ENCODE measurements around the gene PLA2G4E.

The PLA2G4E gene

DNA sequence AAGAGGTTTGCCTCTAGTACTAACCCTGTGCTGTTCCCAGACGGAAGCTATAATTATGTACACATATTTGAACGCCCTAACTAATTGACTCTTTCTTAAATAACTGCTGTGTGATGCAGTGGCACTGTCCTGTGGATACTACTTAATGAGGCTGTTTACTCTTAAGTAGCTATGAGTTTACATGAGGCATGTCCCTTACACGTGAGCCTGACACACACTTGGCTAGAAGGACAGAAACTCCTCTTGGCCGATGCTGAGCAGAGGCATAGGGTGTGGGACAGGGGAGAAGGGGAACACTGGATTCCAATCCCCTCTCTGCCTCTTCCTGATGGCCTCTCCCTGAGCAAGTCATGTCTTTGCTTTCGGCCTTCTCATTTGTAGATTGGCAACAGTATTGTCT, 70.4 kb downstream of the PLA2G4E start:
- no peak overlapping the region for H3K4me3 ChIP-seq (ENCODE audit: low read depth, low read length)
- TF ChIP-seq, protein P1, sequence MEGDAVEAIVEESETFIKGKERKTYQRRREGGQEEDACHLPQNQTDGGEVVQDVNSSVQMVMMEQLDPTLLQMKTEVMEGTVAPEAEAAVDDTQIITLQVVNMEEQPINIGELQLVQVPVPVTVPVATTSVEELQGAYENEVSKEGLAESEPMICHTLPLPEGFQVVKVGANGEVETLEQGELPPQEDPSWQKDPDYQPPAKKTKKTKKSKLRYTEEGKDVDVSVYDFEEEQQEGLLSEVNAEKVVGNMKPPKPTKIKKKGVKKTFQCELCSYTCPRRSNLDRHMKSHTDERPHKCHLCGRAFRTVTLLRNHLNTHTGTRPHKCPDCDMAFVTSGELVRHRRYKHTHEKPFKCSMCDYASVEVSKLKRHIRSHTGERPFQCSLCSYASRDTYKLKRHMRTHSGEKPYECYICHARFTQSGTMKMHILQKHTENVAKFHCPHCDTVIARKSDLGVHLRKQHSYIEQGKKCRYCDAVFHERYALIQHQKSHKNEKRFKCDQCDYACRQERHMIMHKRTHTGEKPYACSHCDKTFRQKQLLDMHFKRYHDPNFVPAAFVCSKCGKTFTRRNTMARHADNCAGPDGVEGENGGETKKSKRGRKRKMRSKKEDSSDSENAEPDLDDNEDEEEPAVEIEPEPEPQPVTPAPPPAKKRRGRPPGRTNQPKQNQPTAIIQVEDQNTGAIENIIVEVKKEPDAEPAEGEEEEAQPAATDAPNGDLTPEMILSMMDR (IDR thresholded peaks at IDR 0.05; ENCODE audit: insufficient read depth, low read depth, low read length, missing control alignments) = no peak
- DNase-seq (ENCODE audit: low read depth) = no peak

DNA sequence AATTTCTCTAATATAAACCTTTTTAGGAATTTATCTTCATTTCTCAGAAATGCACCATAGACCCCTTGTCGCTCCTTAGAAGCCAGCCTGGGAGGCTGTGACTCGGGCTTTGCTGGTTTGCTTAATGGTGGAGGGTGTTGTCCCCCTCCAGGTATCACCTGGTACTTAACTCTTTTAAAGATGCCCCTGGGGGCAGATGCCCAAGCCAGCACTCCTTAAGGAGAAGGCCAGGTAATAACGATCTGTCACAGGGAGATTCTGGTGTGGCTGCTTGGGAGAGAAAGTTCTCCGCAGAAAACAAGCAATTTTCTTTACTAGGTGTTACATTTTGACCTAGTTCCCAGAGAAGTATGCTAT, 70.7 kb downstream of the PLA2G4E start:
- no peak overlapping the region for H3K4me3 ChIP-seq (ENCODE audit: low read depth, low read length)

DNA sequence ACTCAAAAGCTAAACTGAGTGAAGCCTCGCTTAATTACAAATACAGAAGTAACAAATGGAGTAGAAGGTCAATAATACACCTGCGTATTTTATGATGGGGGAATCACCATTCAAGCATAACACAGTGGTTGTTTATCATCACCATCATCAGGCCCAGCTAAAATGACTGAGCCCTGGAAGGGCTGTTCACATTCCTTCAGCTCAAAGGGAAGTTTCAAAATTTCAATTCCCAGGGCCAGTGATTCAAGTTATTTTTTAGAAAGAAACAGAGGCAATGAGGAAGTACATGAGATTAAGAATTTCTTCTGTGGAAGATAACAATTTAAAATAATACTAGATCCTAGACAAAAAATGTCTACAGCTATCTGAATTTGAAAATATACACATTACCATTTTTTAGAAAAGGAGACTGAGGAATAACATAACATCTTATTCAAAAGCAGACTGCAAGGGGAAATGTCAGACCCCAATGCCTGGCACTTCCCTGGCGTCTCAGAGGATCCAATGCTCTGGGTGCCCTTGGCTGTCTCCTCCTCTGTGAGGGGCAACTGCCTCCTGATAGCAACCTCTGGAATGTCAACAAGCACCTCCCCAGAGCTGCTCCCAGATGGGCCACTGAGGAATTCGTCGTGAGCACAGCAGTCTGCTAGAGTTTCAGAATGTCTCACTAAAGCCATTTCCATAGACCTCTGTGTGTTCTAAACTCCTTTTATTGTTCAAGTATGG, 71.3 kb downstream of the PLA2G4E start:
- DNase-seq (ENCODE audit: low read depth) = no peak
- TF ChIP-seq, protein P1 (IDR thresholded peaks at IDR 0.05; ENCODE audit: insufficient read depth, low read depth, low read length, missing control alignments) = no peak
- H3K4me3 ChIP-seq (ENCODE audit: low read depth, low read length) = no peak overlapping the region

More for the DNA sequence above, 70.7 kb downstream of the PLA2G4E start:
- TF ChIP-seq, protein P1 (IDR thresholded peaks at IDR 0.05; ENCODE audit: insufficient read depth, low read depth, low read length, missing control alignments) = no peak
- no peak for DNase-seq (ENCODE audit: low read depth)

DNA sequence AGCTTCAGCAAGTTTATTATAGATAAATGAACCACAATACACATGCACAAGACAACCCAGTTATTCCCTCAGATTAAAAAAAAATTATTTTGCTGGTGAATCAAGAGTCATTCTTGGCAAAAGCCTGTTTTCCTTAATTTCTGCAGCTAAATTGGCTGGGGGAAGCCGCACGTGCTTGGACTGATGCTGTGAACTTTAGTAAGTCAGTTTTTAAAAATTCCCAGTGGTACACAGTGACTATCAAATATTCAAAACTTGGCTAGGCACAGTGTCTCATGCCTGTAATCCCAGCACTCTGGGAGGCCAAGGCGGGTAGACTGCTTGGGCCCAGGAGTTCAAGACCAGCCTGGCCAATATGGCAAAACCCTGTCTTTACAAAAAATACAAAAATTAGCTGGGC, 72.4 kb downstream of the PLA2G4E start:
- no peak for DNase-seq (ENCODE audit: low read depth)
- TF ChIP-seq, protein P1 (IDR thresholded peaks at IDR 0.05; ENCODE audit: insufficient read depth, low read depth, low read length, missing control alignments) = no peak
- no peak overlapping the region for H3K4me3 ChIP-seq (ENCODE audit: low read depth, low read length)

DNA sequence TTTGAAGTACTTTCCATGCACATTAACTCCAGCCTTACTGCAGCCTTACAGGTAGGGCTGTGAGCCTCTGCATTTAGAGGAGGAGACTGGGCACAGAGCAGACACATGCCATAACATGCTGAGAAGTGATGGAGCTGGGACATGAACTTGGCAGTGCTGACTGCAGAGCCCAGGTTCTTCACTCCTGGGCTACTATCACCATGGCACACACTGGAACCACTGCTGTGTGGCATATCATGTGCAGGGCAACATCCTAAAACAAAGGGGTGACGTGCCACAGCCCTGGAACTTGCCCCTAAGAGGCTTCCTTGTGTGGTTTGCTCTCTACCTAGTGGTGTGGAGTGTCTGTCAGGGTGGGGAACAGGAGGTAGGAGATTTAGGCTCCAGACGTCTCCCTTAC, 73.9 kb downstream of the PLA2G4E start:
- DNase-seq (ENCODE audit: low read depth) = no peak
- H3K4me3 ChIP-seq (ENCODE audit: low read depth, low read length) = no peak overlapping the region
- TF ChIP-seq, protein P1 (IDR thresholded peaks at IDR 0.05; ENCODE audit: insufficient read depth, low read depth, low read length, missing control alignments) = no peak

DNA sequence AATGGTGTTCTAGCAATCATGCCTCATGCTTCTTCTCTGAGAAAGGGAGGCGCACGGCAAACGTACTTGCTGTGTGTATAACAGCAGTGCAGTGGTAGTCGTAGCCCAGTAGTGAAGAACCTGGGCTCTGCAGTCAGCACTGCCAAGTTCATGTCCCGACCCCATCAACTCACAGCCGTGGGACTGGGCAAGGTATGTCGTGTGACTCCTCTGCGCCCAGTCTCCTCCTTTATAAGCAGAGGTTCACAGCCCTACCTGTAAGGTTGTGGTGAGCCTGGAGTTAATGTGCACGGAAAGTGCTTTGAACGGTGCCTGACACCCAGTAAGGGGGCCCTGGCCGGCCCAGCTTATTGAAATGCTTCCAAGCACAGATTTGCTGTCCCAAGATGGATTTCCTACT, 75.1 kb downstream of the PLA2G4E start:
- DNase-seq (ENCODE audit: low read depth) = no peak
- TF ChIP-seq, protein P1 (IDR thresholded peaks at IDR 0.05; ENCODE audit: insufficient read depth, low read depth, low read length, missing control alignments) = no peak
- no peak overlapping the region for H3K4me3 ChIP-seq (ENCODE audit: low read depth, low read length)

DNA sequence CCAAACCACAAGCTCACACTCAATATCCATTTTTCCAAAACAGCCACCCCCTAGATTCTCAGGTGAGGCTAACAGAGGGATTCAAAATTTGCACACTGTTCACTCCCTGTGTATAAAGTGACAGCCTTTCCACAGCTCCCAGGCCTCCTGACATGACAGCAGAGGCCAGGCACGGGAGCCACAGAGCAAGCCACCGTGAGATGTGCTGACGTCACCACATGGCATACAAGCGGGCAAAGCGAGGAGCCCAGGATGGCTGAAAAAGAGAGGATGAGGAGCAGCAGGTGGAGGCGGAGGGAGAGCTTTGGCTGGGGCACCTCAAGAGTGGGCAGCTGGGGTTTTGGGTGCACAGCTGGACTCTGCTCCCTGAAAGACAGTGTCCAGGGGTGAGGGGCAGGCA, 75.6 kb downstream of the PLA2G4E start:
- TF ChIP-seq, protein P1 (IDR thresholded peaks at IDR 0.05; ENCODE audit: insufficient read depth, low read depth, low read length, missing control alignments) = no peak

More for the DNA sequence above, 75.6 kb downstream of the PLA2G4E start:
- no peak for DNase-seq (ENCODE audit: low read depth)
- H3K4me3 ChIP-seq (ENCODE audit: low read depth, low read length) = no peak overlapping the region
